Measurements from ENCODE around the gene KLHDC8A.

KLHDC8A gene

DNA sequence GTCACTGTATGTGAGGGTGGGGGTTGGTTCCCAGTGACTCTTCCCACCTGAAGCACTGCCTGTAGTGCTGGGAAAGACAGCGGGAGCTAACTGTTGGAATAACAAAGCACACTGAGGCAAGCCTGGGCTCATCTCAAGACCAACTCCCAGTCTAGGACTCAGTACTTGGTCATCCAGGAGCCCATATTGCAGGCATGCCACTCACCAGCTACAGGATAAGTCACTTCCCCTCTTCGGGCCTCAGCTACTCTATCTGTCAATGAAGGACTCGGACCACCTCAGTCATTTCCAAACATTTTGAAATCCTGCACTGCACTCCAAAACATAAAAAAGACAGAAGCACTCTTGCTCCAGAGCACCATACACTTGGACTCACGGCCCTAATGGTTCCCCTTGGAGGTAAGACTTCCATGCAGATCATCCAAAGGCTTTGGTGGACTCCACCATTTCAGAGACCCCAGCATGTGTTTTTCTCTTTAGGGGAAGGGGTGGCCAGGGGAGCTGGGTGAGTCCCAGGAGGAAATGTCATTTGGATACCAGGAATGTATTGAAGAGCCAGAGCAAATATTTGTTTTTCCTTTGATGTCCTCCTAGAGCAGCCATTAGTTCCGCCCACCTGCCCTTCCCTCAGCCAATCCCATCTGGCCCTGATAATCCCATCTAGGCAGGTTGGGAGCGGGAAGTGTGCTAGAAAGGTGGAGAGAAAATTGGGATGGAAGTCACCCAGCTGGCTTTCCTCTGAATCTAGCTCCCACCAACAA, 38.3 kb downstream of the KLHDC8A start:
- TF ChIP-seq, protein P1, sequence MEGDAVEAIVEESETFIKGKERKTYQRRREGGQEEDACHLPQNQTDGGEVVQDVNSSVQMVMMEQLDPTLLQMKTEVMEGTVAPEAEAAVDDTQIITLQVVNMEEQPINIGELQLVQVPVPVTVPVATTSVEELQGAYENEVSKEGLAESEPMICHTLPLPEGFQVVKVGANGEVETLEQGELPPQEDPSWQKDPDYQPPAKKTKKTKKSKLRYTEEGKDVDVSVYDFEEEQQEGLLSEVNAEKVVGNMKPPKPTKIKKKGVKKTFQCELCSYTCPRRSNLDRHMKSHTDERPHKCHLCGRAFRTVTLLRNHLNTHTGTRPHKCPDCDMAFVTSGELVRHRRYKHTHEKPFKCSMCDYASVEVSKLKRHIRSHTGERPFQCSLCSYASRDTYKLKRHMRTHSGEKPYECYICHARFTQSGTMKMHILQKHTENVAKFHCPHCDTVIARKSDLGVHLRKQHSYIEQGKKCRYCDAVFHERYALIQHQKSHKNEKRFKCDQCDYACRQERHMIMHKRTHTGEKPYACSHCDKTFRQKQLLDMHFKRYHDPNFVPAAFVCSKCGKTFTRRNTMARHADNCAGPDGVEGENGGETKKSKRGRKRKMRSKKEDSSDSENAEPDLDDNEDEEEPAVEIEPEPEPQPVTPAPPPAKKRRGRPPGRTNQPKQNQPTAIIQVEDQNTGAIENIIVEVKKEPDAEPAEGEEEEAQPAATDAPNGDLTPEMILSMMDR (IDR thresholded peaks at IDR 0.05), result no peak

DNA sequence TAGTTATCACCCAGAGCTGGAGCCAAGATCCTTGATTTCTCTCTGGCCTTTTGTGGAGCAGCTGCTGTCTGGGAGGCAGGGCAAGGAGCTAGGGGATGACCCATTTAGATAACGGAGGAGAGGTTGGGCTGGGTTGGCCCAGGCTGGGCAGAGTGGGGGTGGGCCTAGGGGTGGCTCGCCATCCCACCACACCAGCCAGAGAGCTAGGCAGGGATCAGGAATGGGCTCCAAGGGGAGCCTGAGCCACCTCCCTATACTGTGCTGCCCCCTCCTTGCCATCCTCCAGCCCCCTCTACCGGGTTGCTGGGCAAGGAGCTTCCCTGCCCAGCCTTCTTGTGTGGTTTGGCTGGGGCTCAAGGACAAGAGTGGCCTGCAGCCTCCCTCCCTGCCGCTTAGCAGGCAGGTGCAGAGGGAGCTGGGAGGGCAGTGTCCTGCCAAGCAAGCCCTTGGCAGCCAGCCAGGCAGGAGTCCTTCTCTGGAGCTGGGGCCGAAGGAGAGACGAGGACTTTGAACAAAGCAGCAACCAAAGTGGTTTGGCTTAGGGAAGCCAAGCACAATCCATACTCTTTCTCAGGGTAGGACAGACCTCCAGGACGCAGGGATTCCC, 39.3 kb downstream of the KLHDC8A start:
- TF ChIP-seq, protein P1 (IDR thresholded peaks at IDR 0.05), result no peak; the same call in 1 of the 2 replicates

DNA sequence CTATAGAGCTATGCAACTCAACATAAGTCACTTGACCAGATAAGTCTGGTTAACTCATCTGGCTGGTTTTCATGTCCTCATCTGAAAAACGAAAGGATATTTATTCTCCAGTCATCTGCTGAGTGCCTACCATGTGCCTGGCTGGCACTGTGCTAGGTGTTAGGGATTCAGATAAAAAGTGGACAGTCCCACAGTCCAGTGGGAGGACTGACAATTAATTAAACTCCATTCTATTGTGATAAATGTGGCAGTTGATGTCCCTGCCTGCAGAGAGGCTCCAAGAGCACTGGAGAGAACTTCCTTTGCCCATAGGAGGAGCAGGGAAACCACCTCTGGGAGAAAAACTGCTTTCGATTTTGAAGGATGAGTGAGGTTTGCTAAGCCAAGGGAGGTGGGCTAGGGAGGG, 40.6 kb downstream of the KLHDC8A start:
- TF ChIP-seq, protein P1 (IDR thresholded peaks at IDR 0.05), result no peak

DNA sequence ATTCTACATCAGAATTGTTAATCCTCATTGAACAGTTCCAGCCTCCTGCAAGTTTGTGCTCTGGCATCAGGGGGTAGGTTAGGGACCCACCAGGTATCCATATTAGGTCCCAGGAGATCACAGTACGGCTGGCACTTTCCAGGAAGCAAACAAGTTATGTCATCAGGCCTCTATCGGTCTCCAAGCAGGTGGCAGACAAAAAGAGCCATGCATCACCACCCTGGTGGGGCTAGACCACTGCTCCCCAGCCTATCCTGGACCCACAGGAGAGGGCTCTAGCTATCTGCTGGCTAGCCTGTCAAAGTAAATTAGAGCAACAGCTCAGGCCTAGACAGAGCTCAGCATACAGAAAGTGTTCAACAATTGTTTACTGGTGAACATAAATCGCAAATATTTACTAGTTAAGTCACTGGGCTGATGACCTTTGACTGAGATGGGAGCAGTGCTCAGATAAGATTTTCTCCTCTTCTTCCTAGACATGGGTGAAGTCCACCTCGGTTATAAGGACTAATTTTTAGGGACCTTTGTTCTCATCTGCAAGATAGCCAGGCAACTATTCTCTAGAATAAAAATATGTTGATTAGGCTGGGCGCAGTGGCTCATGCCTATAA, 41.6 kb downstream of the KLHDC8A start:
- TF ChIP-seq, protein P1 (IDR thresholded peaks at IDR 0.05), result no peak

DNA sequence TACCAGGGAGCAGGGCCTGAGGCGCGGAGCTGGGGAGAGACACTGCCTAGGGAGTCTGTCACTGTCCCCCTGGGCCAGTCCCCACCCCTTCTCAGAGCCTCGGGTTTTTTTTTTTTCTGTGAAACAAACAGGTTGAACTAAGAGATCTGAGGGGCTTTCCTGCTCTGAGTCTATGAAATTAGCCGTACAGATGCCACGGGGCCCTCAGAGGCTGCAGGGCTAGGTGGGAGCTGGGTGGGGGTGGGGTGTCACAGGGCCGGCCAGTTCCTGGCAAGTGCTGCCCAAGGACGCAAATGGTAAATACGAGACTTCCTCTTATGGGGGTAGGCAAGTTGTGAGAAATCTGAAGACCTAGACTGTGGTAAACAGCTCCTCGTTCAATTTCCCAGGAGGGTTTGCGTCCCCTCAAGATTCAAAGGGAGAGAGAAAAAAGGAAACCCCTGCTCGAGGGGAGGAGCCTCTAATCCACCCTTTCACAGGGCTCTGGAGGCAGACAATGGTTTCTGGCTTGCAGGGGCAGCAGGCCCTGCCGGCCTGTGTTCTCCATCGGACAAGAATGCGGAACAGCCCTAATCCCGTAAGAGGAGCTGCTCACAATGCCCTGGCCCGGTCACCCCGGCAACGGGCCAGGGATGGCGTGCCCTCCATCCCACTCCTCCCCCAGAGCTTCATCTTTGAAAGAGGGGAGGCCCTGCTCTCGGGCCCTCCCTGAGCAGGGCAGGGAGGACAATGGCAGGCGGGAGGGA, 43.0 kb downstream of the KLHDC8A start:
- TF ChIP-seq, protein P1 (IDR thresholded peaks at IDR 0.05), result no peak

DNA sequence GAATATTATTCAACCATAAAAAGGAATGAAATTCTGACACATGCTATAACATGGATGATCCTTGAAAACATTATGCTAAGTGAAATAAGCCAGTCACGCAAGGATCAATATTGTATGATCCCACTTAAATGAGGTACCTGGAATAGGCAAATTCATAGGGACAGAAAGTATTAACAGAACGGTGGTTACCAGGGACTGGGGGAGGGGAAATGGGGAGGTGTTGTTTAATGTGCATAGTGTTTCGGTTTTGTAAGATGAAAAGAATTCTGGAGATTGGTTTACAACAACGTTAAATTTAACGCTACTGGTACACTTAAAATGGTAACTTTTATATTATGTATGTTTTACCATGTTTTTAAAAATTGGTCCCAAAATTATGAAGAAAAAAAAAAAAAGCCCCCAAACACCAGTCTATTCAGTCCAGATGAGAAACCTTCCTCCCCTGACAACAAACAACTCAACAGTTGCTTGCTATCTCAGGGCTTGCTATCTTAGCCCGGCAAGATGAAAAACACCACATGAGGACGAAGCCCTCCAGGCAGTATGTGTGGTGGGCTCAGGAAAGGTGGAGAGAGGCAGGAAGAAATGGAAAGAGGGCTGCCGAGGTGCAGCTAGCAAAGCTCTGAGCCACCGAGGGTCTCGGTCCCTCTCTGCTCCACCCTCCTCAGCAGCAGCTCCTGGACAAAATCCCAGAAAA, 43.7 kb downstream of the KLHDC8A start:
- TF ChIP-seq, protein P1 (IDR thresholded peaks at IDR 0.05), result no peak
